Right lobe of liver (tissue), 6 donors: Measurements from ENCODE around the gene CCDC71. TPM values are rescaled to one million over a fixed set of nuclear protein-coding genes. Genes with fewer than 3 reads are reported as not detected.

ENCODE experiments used
- ATAC-seq, 4 donors: fragments of 200-7000 bp; cut with Tn5 transposase; one replicate each; pipeline ENCODE4 v1.9.1; 2020; ENCODE audit warnings: mild to moderate bottlenecking in 4 of 4, moderate library complexity in 4 of 4
- DNase-seq, 3 donors: peaks; one replicate each; pipeline ENCODE4 v3.0.0-alpha.2; 2020
- H3K27ac ChIP-seq, 3 donors: fragments of 200-600 bp; one replicate each; pipeline ENCODE4 v1.8.0; 2022
- H3K27me3 ChIP-seq, 2 donors: fragments of 200-600 bp; one replicate each; pipeline ENCODE4 v1.8.0; 2022
- H3K36me3 ChIP-seq, 4 donors: fragments of 200-600 bp; sonication (generic) in 1 of 4; one replicate each; pipeline versions ENCODE4 v1.5.1 to v1.8.0; 2017 to 2022; ENCODE audit warnings: control low read depth in 1 of 4
- H3K4me1 ChIP-seq, 4 donors: fragments of 200-600 bp; sonication (generic) in 1 of 4; one replicate each; pipeline versions ENCODE4 v1.5.1 to v1.8.0; 2017 to 2022; ENCODE audit warnings: control low read depth in 1 of 4
- H3K4me3 ChIP-seq, 3 donors: fragments of 200-600 bp; one replicate each; pipeline ENCODE4 v1.8.0; 2022
- H3K9me3 ChIP-seq, 4 donors: fragments of 200-600 bp; sonication (generic) in 1 of 4; one replicate each; pipeline versions ENCODE4 v1.5.1 to v1.8.0; 2017 to 2022; ENCODE audit warnings: control low read depth in 1 of 4
- CTCF ChIP-seq, 4 donors: fragments of 200-600 bp in 3 of 4; fragments of 450-650 bp in 1 of 4; IDR thresholded peaks; one replicate each; pipeline versions ENCODE4 v1.5.1 to v1.8.0; 2016 to 2022; ENCODE audit warnings: antibody characterized with exemption in 4 of 4, mild to moderate bottlenecking in 2 of 4
- POLR2A ChIP-seq: fragments of 450-650 bp; IDR thresholded peaks from one replicate; pipeline ENCODE4 v1.6.1; 2017; ENCODE audit warnings: antibody characterized with exemption, mild to moderate bottlenecking
- WGBS: methylation state at CpG from one replicate; pipeline ENCODE4 v1.1.6; 2018; ENCODE audit warnings: low coverage, low lambda C conversion rate; ENCODE audit not compliant: insufficient coverage; ENCODE audit errors: missing lambda C conversion rate; 5-methylcytosine and 5-hydroxymethylcytosine counted together
- intact Hi-C, 2 donors: fragments of 100-400 bp; cut with DNase I; formaldehyde crosslinking; loops; one replicate each; pipeline versions ENCODE4 v1.11.2 to v1.14.1; 2022
- total RNA-seq, 6 experiments: library from RNA; depleted of rRNA in 2 of 6; stranded (reverse); fragments of >200 nt in 2 of 6; fragmentation: NEBNext Ultra II Directional in 3 of 6; extraction: Animal tissue kit (Norgen Biotek cat#: 25700) in 3 of 6; gene quantifications; one replicate each; pipeline versions ENCODE4 v1.1.0 to v1.2.4, GENCODE V29; 2016 to 2023
- donor health status: DM: no; HTN: yes; CAD: no.
- donor health status: DM: no; HTN: no; CAD: no.
- donor health status: DM: no; HTN: no; CAD: no.
- donor health status: DM: no; HTN: yes; CAD: no.
- donor health status: DM: no; HTN: yes; CAD: no.

CCDC71 gene
- total RNA-seq, 6 experiments from 2014 or later, result 8.0 to 18.9 (median 8.6) TPM

- Histone ChIP-seq H3K36me3 (peaks cover 0 to 13% (median 7%) of the 10 kb centered on the region in 4 donors), H3K4me3 (no peak overlapping the region), H3K4me1 (peaks cover 0 to 16% (median 7%) of the 10 kb centered on the region in 4 donors), H3K27ac (no peak overlapping the region), H3K9me3 (no peaks in the 10 kb centered on the region), H3K27me3 (no peaks in the 10 kb centered on the region)
- TF ChIP-seq CTCF (IDR thresholded peaks at IDR 0.05) (no peak), POLR2A (no peak)
- ATAC-seq (no peak), DNase-seq (no peak)
- WGBS, result 40% methylated on average over 1 of the region's 3 CpGs
- intact Hi-C loops, result no loop called here
Measured at GRCh38 chr3:49161808-49162530, 4.2 kb downstream of the CCDC71 start.

- Histone ChIP-seq H3K27ac (no peak overlapping the region), H3K36me3 (peaks cover 0 to 13% (median 7%) of the 10 kb centered on the region in 4 donors), H3K9me3 (no peaks in the 10 kb centered on the region), H3K27me3 (no peaks in the 10 kb centered on the region), H3K4me1 (peaks cover 0 to 8% (median 3%) of the 10 kb centered on the region in 4 donors), H3K4me3 (no peak overlapping the region)
- no peak for DNase-seq
- intact Hi-C loops, result no loop called here
- WGBS, result 100% methylated on average over 1 of the region's 2 CpGs
- TF ChIP-seq POLR2A (no peak), CTCF (IDR thresholded peaks at IDR 0.05) (no peak)
- no peak for ATAC-seq
Measured at GRCh38 chr3:49161197-49161596, 4.9 kb downstream of the CCDC71 start.

DNA sequence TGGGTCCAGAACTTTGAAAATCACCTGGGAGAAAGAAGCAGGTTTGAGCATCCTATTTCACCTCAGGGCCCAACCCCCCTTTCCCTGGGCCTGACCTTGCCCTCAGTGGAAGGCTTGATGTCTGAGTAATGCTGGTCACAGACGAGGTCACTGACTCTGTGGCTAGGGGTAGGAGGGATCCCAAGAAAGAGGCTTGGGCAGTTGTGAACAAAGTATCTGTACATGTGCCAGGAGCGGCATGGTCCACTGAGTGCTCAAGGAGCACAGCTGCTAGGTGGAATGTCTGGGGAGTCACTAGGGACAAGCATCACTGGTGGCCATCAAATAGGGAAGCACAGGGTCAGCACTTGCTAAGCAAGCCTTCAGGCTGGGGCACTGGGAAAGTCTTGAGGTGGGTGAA lies 7.3 kb downstream of the CCDC71 start:
- ATAC-seq (peak in 2 of 4 donors; percentile 5 to 19), DNase-seq (no peak)
- TF ChIP-seq CTCF (IDR thresholded peaks at IDR 0.05) (no peak), POLR2A (no peak)

GRCh38 chr3:49158103-49158709 lies 7.9 kb downstream of the CCDC71 start:
- no peaks in the 10 kb centered on the region for H3K27me3 ChIP-seq
- no peaks in the 10 kb centered on the region for H3K9me3 ChIP-seq
- H3K4me1 ChIP-seq, result no peaks in the 10 kb centered on the region
- 25% methylated on average over 1 of the region's 5 CpGs for WGBS
- no peak overlapping the region for H3K27ac ChIP-seq
- peak; percentile 43 to 62 (median 52) for TF ChIP-seq CTCF (IDR thresholded peaks at IDR 0.05)
- no peak for TF ChIP-seq POLR2A
- H3K4me3 ChIP-seq, result no peak overlapping the region
- peak; percentile 78 to 92 (median 84) for ATAC-seq
- peaks cover 0 to 5% (median 2%) of the 10 kb centered on the region in 4 donors for H3K36me3 ChIP-seq
- intact Hi-C loops, result no loop called here
- DNase-seq, result peak in 2 of 3 donors; percentile 45 to 69

More for the DNA sequence above, 7.3 kb downstream of the CCDC71 start:
- WGBS, result 54% methylated on average over 2 of the region's 2 CpGs
- intact Hi-C loops, result no loop called here
- Histone ChIP-seq H3K4me1 (no peaks in the 10 kb centered on the region), H3K9me3 (no peaks in the 10 kb centered on the region), H3K36me3 (peaks cover 0 to 11% (median 5%) of the 10 kb centered on the region in 4 donors), H3K4me3 (no peak overlapping the region), H3K27ac (no peak overlapping the region), H3K27me3 (no peaks in the 10 kb centered on the region)
